Measurements from ENCODE around the gene PRDM5. TPM values are rescaled to one million over a fixed set of nuclear protein-coding genes. Genes with fewer than 3 reads are reported as not detected.
A peak's percentile ranks its signal among the peaks of the same experiment; 100 is the strongest.

Gene PRDM5
- total RNA-seq, 1 experiment from 2014 or later = 1.4 TPM

DNA sequence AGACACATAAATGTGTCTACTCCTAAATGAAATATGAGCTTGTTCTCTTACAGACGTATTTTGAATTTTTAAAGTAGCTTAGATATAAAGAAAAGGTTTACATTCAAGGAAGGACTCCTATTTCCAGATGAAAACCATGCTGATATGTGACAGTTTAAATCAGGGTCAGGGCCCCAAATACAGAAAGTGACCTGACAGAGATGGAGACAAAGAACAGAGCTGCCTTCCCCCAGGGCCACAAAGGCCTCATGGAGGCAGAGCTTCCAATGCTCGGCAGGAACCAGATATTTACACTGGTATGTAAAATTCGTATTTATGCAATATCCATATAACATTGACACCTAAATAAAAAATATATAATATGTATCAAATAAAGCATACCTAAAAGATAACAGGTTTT lies 124.0 kb downstream of the PRDM5 start:
- no peaks in the 10 kb centered on the region for H3K36me3 ChIP-seq (ENCODE audit: insufficient read depth, low read length)
- DNase-seq = no peak
- no peak overlapping the region for H3K4me2 ChIP-seq (ENCODE audit: low read depth, low read length, poor library complexity, severe bottlenecking)
- H3K27ac ChIP-seq (ENCODE audit: low read length) = no peak overlapping the region
- H3K9me2 ChIP-seq (replicated peaks; ENCODE audit: insufficient read depth, low read length) = no peaks in the 10 kb centered on the region
- no peaks in the 10 kb centered on the region for H3K9me3 ChIP-seq (ENCODE audit: low read length)
- H3K9ac ChIP-seq (ENCODE audit: low read length) = no peak overlapping the region
- H3K4me1 ChIP-seq (ENCODE audit: low read length) = no peaks in the 10 kb centered on the region
- H3K27me3 ChIP-seq (ENCODE audit: low read length) = no peaks in the 10 kb centered on the region
- no peak overlapping the region for H3K4me3 ChIP-seq (ENCODE audit: low read length)
- no peak overlapping the region for H2AFZ ChIP-seq (ENCODE audit: low read length)
- no peaks in the 10 kb centered on the region for H3K79me2 ChIP-seq (ENCODE audit: low read length)
- no peaks in the 10 kb centered on the region for H4K20me1 ChIP-seq (ENCODE audit: insufficient read depth, low read depth, low read length)

- no peak overlapping the region for H2AFZ ChIP-seq (ENCODE audit: low read length)
- H3K9ac ChIP-seq (ENCODE audit: low read length) = no peak overlapping the region
- no peak for DNase-seq
- no peaks in the 10 kb centered on the region for H3K36me3 ChIP-seq (ENCODE audit: insufficient read depth, low read length)
- no peaks in the 10 kb centered on the region for H4K20me1 ChIP-seq (ENCODE audit: insufficient read depth, low read depth, low read length)
- no peak overlapping the region for H3K4me3 ChIP-seq (ENCODE audit: low read length)
- no peak overlapping the region for H3K27ac ChIP-seq (ENCODE audit: low read length)
- H3K79me2 ChIP-seq (ENCODE audit: low read length) = no peaks in the 10 kb centered on the region
- no peaks in the 10 kb centered on the region for H3K9me3 ChIP-seq (ENCODE audit: low read length)
- H3K27me3 ChIP-seq (ENCODE audit: low read length) = no peaks in the 10 kb centered on the region
- no peaks in the 10 kb centered on the region; the same call in 1 of the 2 replicates for H3K4me1 ChIP-seq (ENCODE audit: low read length)
- no peaks in the 10 kb centered on the region for H3K9me2 ChIP-seq (replicated peaks; ENCODE audit: insufficient read depth, low read length)
- H3K4me2 ChIP-seq (ENCODE audit: low read depth, low read length, poor library complexity, severe bottlenecking) = no peak overlapping the region
Observed at GRCh38 chr4:120796271-120796670, 126.3 kb downstream of the PRDM5 start.

DNA sequence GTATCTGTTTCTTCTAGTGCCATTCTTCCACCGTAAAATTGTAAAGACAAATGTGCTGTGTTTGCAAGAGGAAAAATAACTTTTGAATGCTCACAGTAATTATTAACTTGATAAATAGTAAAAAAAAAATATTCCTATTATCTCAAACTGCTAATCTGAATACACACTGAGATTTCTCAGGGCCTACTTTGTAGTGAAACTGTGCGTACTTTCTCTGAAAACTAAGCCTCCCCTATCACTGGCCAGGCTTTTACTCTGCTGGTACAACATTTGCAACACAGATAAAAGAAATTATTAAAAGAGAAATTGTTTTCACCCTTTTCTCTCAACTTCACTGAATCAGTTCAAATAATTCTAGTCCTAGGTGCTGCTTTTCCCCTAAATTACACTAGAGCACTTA lies 137.3 kb downstream of the PRDM5 start:
- H3K79me2 ChIP-seq (ENCODE audit: low read length) = no peaks in the 10 kb centered on the region
- H2AFZ ChIP-seq (ENCODE audit: low read length) = no peak overlapping the region
- H3K27ac ChIP-seq (ENCODE audit: low read length) = no peak overlapping the region
- H3K4me2 ChIP-seq (ENCODE audit: low read depth, low read length, poor library complexity, severe bottlenecking) = no peak overlapping the region
- no peaks in the 10 kb centered on the region for H3K4me1 ChIP-seq (ENCODE audit: low read length)
- no peak for DNase-seq
- no peak overlapping the region for H3K9ac ChIP-seq (ENCODE audit: low read length)
- no peaks in the 10 kb centered on the region for H3K27me3 ChIP-seq (ENCODE audit: low read length)
- no peaks in the 10 kb centered on the region for H4K20me1 ChIP-seq (ENCODE audit: insufficient read depth, low read depth, low read length)
- no peaks in the 10 kb centered on the region for H3K9me2 ChIP-seq (replicated peaks; ENCODE audit: insufficient read depth, low read length)
- H3K9me3 ChIP-seq (ENCODE audit: low read length) = no peaks in the 10 kb centered on the region
- no peak overlapping the region for H3K4me3 ChIP-seq (ENCODE audit: low read length)
- H3K36me3 ChIP-seq (ENCODE audit: insufficient read depth, low read length) = no peaks in the 10 kb centered on the region

GRCh38 chr4:120777459-120777858 lies 145.1 kb downstream of the PRDM5 start:
- no peaks in the 10 kb centered on the region for H3K79me2 ChIP-seq (ENCODE audit: low read length)
- no peaks in the 10 kb centered on the region for H3K36me3 ChIP-seq (ENCODE audit: insufficient read depth, low read length)
- no peak overlapping the region for H2AFZ ChIP-seq (ENCODE audit: low read length)
- H3K4me3 ChIP-seq (ENCODE audit: low read length) = no peak overlapping the region
- H3K27me3 ChIP-seq (ENCODE audit: low read length) = no peaks in the 10 kb centered on the region
- H3K9me2 ChIP-seq (replicated peaks; ENCODE audit: insufficient read depth, low read length) = no peaks in the 10 kb centered on the region
- DNase-seq = no peak
- H4K20me1 ChIP-seq (ENCODE audit: insufficient read depth, low read depth, low read length) = no peaks in the 10 kb centered on the region
- no peak overlapping the region for H3K4me2 ChIP-seq (ENCODE audit: low read depth, low read length, poor library complexity, severe bottlenecking)
- H3K4me1 ChIP-seq (ENCODE audit: low read length) = no peaks in the 10 kb centered on the region
- H3K27ac ChIP-seq (ENCODE audit: low read length) = no peak overlapping the region
- H3K9me3 ChIP-seq (ENCODE audit: low read length) = no peaks in the 10 kb centered on the region
- no peak overlapping the region for H3K9ac ChIP-seq (ENCODE audit: low read length)

- Histone ChIP-seq H3K9ac (ENCODE audit: low read length) (no peak overlapping the region), H3K27ac (ENCODE audit: low read length) (no peak overlapping the region), H2AFZ (ENCODE audit: low read length) (no peak overlapping the region), H3K9me2 (replicated peaks; ENCODE audit: insufficient read depth, low read length) (no peaks in the 10 kb centered on the region), H3K4me2 (ENCODE audit: low read depth, low read length, poor library complexity, severe bottlenecking) (no peak overlapping the region), H3K79me2 (ENCODE audit: low read length) (no peaks in the 10 kb centered on the region), H3K9me3 (ENCODE audit: low read length) (no peaks in the 10 kb centered on the region), H3K27me3 (ENCODE audit: low read length) (no peaks in the 10 kb centered on the region), H3K4me3 (ENCODE audit: low read length) (no peak overlapping the region), H3K4me1 (ENCODE audit: low read length) (no peaks in the 10 kb centered on the region), H3K36me3 (ENCODE audit: insufficient read depth, low read length) (no peaks in the 10 kb centered on the region), H4K20me1 (ENCODE audit: insufficient read depth, low read depth, low read length) (no peaks in the 10 kb centered on the region)
- no peak for DNase-seq
Observed at GRCh38 chr4:120775431-120775830, 147.1 kb downstream of the PRDM5 start.

DNA sequence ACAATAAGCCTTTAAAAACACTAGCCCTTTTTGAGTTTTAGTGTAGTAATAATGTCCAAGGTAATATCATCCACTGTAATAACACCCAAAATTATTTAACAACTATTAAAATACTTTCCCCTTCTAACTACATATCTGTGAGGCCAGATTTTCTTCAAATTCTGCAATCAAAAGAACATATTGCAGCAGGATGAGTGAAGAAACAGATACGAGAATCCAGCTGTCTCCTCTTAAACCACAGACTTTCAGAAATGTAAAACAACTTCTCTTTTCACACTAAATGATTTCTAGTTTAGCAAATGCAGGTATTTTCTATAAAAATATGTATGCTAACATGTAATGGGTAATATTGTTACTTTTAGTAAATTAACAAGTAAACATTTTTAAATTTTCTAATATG lies 148.9 kb downstream of the PRDM5 start:
- Histone ChIP-seq H3K9me3 (ENCODE audit: low read length) (no peaks in the 10 kb centered on the region), H3K79me2 (ENCODE audit: low read length) (no peaks in the 10 kb centered on the region), H3K4me2 (ENCODE audit: low read depth, low read length, poor library complexity, severe bottlenecking) (no peak overlapping the region), H3K9me2 (replicated peaks; ENCODE audit: insufficient read depth, low read length) (no peaks in the 10 kb centered on the region), H3K36me3 (ENCODE audit: insufficient read depth, low read length) (no peaks in the 10 kb centered on the region), H3K9ac (ENCODE audit: low read length) (no peak overlapping the region), H2AFZ (ENCODE audit: low read length) (no peak overlapping the region), H4K20me1 (ENCODE audit: insufficient read depth, low read depth, low read length) (no peaks in the 10 kb centered on the region), H3K4me3 (ENCODE audit: low read length) (no peak overlapping the region), H3K4me1 (ENCODE audit: low read length) (no peaks in the 10 kb centered on the region), H3K27me3 (ENCODE audit: low read length) (no peaks in the 10 kb centered on the region), H3K27ac (ENCODE audit: low read length) (no peak overlapping the region)
- no peak for DNase-seq

DNA sequence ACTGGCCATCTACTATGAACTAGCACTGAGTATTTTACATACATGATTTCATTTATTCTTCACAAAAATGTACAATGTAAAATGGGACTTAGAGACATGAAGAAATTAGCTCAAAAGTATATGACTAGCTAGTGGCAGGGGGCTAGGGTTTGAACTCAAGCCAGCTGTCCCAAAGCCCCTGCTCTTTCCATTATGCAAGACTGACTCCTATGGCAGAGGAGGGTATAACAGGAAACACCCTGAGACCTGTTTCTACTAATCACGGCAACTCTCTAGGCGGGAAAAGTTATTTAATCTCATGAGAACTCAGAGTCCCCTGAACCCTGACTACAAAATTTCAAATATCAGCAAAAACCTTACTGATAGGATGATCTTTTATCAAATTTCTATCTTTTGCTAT lies 150.6 kb downstream of the PRDM5 start:
- no peaks in the 10 kb centered on the region for H3K4me1 ChIP-seq (ENCODE audit: low read length)
- H3K9me3 ChIP-seq (ENCODE audit: low read length) = no peaks in the 10 kb centered on the region
- no peaks in the 10 kb centered on the region for H3K36me3 ChIP-seq (ENCODE audit: insufficient read depth, low read length)
- H3K9me2 ChIP-seq (replicated peaks; ENCODE audit: insufficient read depth, low read length) = no peaks in the 10 kb centered on the region
- H2AFZ ChIP-seq (ENCODE audit: low read length) = no peak overlapping the region
- DNase-seq = peak; percentile 45
- H3K79me2 ChIP-seq (ENCODE audit: low read length) = no peaks in the 10 kb centered on the region
- no peak overlapping the region for H3K4me3 ChIP-seq (ENCODE audit: low read length)
- no peak overlapping the region for H3K9ac ChIP-seq (ENCODE audit: low read length)
- H4K20me1 ChIP-seq (ENCODE audit: insufficient read depth, low read depth, low read length) = no peaks in the 10 kb centered on the region
- no peaks in the 10 kb centered on the region for H3K27me3 ChIP-seq (ENCODE audit: low read length)
- H3K4me2 ChIP-seq (ENCODE audit: low read depth, low read length, poor library complexity, severe bottlenecking) = no peak overlapping the region
- H3K27ac ChIP-seq (ENCODE audit: low read length) = no peak overlapping the region

DNA sequence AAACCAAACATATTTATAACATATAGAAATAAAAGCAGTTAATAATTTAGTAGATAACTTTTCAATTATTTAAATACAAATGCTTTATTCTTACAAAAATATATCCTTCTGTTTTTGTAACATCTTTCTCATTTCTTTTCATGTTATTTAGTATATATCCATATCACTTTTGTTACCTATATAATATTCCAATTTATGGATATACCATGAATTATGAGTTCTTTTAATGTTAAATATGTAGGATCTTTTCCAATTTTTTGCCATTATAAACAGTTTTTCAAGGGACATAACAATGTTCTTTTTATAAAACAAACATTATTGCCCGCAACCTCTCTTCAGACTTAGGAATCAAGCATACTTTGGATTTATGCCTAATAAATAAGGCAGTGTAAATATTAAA lies 151.6 kb downstream of the PRDM5 start:
- Histone ChIP-seq H3K9me2 (replicated peaks; ENCODE audit: insufficient read depth, low read length) (no peaks in the 10 kb centered on the region), H3K4me3 (ENCODE audit: low read length) (no peak overlapping the region), H3K4me2 (ENCODE audit: low read depth, low read length, poor library complexity, severe bottlenecking) (no peak overlapping the region), H3K9me3 (ENCODE audit: low read length) (no peaks in the 10 kb centered on the region), H3K4me1 (ENCODE audit: low read length) (no peaks in the 10 kb centered on the region), H4K20me1 (ENCODE audit: insufficient read depth, low read depth, low read length) (no peaks in the 10 kb centered on the region), H3K27ac (ENCODE audit: low read length) (no peak overlapping the region), H3K27me3 (ENCODE audit: low read length) (no peaks in the 10 kb centered on the region), H2AFZ (ENCODE audit: low read length) (no peak overlapping the region), H3K9ac (ENCODE audit: low read length) (no peak overlapping the region), H3K36me3 (ENCODE audit: insufficient read depth, low read length) (no peaks in the 10 kb centered on the region), H3K79me2 (ENCODE audit: low read length) (no peaks in the 10 kb centered on the region)
- DNase-seq = no peak

GRCh38 chr4:120769227-120769626 lies 153.3 kb downstream of the PRDM5 start:
- no peak for DNase-seq
- no peak overlapping the region for H3K4me2 ChIP-seq (ENCODE audit: low read depth, low read length, poor library complexity, severe bottlenecking)

More at GRCh38 chr4:120769227-120769626, 153.3 kb downstream of the PRDM5 start:
- Histone ChIP-seq H3K9ac (ENCODE audit: low read length) (no peak overlapping the region), H3K36me3 (ENCODE audit: insufficient read depth, low read length) (no peaks in the 10 kb centered on the region), H3K4me1 (ENCODE audit: low read length) (no peaks in the 10 kb centered on the region; the same call in 1 of the 2 replicates), H2AFZ (ENCODE audit: low read length) (no peak overlapping the region), H3K27ac (ENCODE audit: low read length) (no peak overlapping the region), H3K79me2 (ENCODE audit: low read length) (no peaks in the 10 kb centered on the region), H3K9me3 (ENCODE audit: low read length) (no peaks in the 10 kb centered on the region), H3K4me3 (ENCODE audit: low read length) (no peak overlapping the region), H3K27me3 (ENCODE audit: low read length) (no peaks in the 10 kb centered on the region), H3K9me2 (replicated peaks; ENCODE audit: insufficient read depth, low read length) (no peaks in the 10 kb centered on the region), H4K20me1 (ENCODE audit: insufficient read depth, low read depth, low read length) (no peaks in the 10 kb centered on the region)

Data from Karpas-422 (cell line).